IgD-negative memory B cell (primary cell): ENCODE data around the gene LYZL2. TPM values are rescaled to one million over a fixed set of nuclear protein-coding genes. Genes with fewer than 3 reads are reported as not detected.
"Not testable (repeated sequence)": the region's sequence is repeated elsewhere in the genome, so short reads cannot be mapped to it uniquely, and the experiment has no call there.

Experiments
- H3K27ac Mint-ChIP-seq, 3 donors: one replicate each; pipeline ENCODE4 v1.8.0; 2020 to 2022; ENCODE audit warnings: mild to moderate bottlenecking in 3 of 3, mixed read lengths in 3 of 3, moderate library complexity in 1 of 3
- H3K27me3 Mint-ChIP-seq: one replicate; pipeline ENCODE4 v1.8.0; 2021; ENCODE audit warnings: mixed read lengths
- H3K36me3 Mint-ChIP-seq: one replicate; pipeline ENCODE4 v1.8.0; 2020; ENCODE audit warnings: mild to moderate bottlenecking, mixed read lengths
- H3K4me1 Mint-ChIP-seq, 3 donors: one replicate each; pipeline ENCODE4 v1.8.0; 2020 to 2022; ENCODE audit warnings: mixed read lengths in 3 of 3, mild to moderate bottlenecking in 1 of 3
- H3K4me3 Mint-ChIP-seq, 4 donors: one replicate each; pipeline ENCODE4 v1.8.0; 2020 to 2022; ENCODE audit warnings: mild to moderate bottlenecking in 4 of 4, mixed read lengths in 4 of 4, moderate library complexity in 3 of 4
- H3K9me3 Mint-ChIP-seq, 3 donors: one replicate each; pipeline ENCODE4 v1.8.0; 2020 to 2021; ENCODE audit warnings: mixed read lengths in 3 of 3, mild to moderate bottlenecking in 1 of 3
- polyA plus RNA-seq: library from polyadenylated mRNA; unstranded; fragments of 300-500 nt; fragmentation: Illumina TruSeq; gene quantifications from one replicate; pipeline ENCODE4 v1.2.3, GENCODE V29; 2021

Gene LYZL2
- polyA plus RNA-seq, result not detected

- H3K36me3 Mint-ChIP-seq, result no peaks in the 10 kb centered on the region
- no peak within 1 kb of the TSS for H3K4me3 Mint-ChIP-seq
- peaks cover 10% of the 10 kb centered on the region for H3K27me3 Mint-ChIP-seq
- H3K4me1 Mint-ChIP-seq, result no peaks in the 10 kb centered on the region
- H3K27ac Mint-ChIP-seq, result no peak within 1 kb of the TSS
- no peaks in the 10 kb centered on the region for H3K9me3 Mint-ChIP-seq
Measured at GRCh38 chr10:30629653-30630052, at the start of gene LYZL2. Gene LYZL2 (minus strand): TSS chr10:30629753. CDS start chr10:30626915, 2,838 bp downstream.

GRCh38 chr10:30677616-30678015 lies 48.1 kb upstream of the LYZL2 start:
- not testable (repeated sequence) for H3K4me1 Mint-ChIP-seq, H3K4me3 Mint-ChIP-seq, H3K36me3 Mint-ChIP-seq, H3K27ac Mint-ChIP-seq
- Mint-ChIP-seq H3K27me3 (peaks cover 30% of the 10 kb centered on the region), H3K9me3 (peaks cover 0 to 11% (median 7%) of the 10 kb centered on the region in 3 donors)

- Mint-ChIP-seq H3K9me3 (peaks cover 0 to 11% (median 7%) of the 10 kb centered on the region in 3 donors), H3K27me3 (peaks cover 26% of the 10 kb centered on the region)
- H3K4me1 Mint-ChIP-seq, H3K4me3 Mint-ChIP-seq, H3K36me3 Mint-ChIP-seq, H3K27ac Mint-ChIP-seq: not testable (repeated sequence)
Measured at GRCh38 chr10:30677146-30677545, 47.6 kb upstream of the LYZL2 start.

GRCh38 chr10:30675791-30676718 lies 46.5 kb upstream of the LYZL2 start:
- peaks cover 20% of the 10 kb centered on the region for H3K27me3 Mint-ChIP-seq
- H3K4me1 Mint-ChIP-seq, result peaks cover 0 to 2% (median 1%) of the 10 kb centered on the region in 3 donors
- peaks cover 0 to 8% (median 7%) of the 10 kb centered on the region in 3 donors for H3K9me3 Mint-ChIP-seq
- H3K4me3 Mint-ChIP-seq, result no peak overlapping the region
- H3K36me3 Mint-ChIP-seq, result no peaks in the 10 kb centered on the region
- no peak overlapping the region for H3K27ac Mint-ChIP-seq

DNA sequence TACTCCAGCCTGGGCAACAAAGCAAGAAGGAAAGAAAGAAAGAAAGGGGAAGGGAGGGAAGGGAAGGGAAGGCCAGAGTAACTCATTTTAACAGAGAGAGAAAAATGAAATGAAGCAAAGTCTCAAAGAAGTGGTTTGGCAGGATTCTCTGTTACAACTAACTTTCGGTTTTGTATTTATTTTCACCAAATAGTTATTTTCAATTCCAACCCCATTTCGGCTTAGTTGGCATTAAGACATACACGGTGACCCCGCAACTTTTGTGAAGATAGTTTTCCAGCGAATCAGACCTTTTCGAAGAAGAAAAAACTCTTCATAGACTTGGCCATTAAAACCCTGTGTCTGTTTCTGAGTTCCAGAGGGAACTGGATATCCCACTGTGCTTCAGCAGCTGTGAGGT lies 45.2 kb upstream of the LYZL2 start:
- Mint-ChIP-seq H3K9me3 (peaks cover 0 to 5% (median 0%) of the 10 kb centered on the region in 3 donors), H3K4me1 (peaks cover 0 to 6% (median 6%) of the 10 kb centered on the region in 3 donors), H3K36me3 (no peaks in the 10 kb centered on the region), H3K27me3 (peaks cover 9% of the 10 kb centered on the region), H3K4me3 (no peak overlapping the region), H3K27ac (peak overlapping the region in 1 of 3 donors; percentile 53)

DNA sequence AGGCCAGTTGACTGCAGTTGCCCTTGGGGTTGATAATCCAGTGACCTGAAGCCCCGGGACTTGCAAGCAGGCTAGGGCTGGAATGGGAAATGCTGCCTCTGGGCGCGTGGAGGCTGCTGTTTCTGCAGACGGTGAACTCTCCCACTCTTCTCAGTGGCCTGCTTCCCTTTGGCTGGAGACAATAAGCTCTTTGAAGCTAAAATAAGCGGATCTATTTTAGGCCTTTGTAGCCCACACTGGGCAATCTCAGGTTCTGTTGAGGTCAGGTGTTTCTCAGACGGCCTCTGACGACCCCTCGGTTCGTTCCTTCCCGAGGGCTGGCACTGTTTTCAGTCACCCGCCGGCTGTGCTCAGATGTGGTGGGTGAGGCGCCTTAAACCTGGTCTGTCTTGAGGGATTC lies 43.7 kb upstream of the LYZL2 start:
- not testable (repeated sequence) for H3K9me3 Mint-ChIP-seq, H3K4me1 Mint-ChIP-seq, H3K27ac Mint-ChIP-seq, H3K36me3 Mint-ChIP-seq, H3K27me3 Mint-ChIP-seq, H3K4me3 Mint-ChIP-seq

DNA sequence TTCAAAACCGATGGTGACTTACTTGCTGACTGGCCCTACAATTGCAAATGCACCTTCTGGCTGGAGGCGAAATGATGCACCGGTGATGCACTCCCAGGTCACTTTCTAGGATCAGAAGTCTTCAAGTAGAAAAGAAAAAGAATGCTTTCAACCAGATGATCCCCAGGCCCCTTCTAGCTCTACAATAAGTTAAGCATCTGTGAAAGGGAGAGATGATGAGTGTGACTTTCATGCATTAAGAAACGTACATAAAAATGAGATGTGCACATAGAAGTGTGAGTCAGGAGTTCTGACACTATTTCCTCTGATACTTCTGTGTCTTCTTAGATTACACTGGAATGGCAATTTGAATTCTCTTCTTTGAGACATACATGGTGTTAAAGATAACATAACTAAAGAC lies 42.8 kb upstream of the LYZL2 start:
- not testable (repeated sequence) for H3K27ac Mint-ChIP-seq, H3K4me3 Mint-ChIP-seq, H3K27me3 Mint-ChIP-seq, H3K9me3 Mint-ChIP-seq, H3K36me3 Mint-ChIP-seq, H3K4me1 Mint-ChIP-seq

DNA sequence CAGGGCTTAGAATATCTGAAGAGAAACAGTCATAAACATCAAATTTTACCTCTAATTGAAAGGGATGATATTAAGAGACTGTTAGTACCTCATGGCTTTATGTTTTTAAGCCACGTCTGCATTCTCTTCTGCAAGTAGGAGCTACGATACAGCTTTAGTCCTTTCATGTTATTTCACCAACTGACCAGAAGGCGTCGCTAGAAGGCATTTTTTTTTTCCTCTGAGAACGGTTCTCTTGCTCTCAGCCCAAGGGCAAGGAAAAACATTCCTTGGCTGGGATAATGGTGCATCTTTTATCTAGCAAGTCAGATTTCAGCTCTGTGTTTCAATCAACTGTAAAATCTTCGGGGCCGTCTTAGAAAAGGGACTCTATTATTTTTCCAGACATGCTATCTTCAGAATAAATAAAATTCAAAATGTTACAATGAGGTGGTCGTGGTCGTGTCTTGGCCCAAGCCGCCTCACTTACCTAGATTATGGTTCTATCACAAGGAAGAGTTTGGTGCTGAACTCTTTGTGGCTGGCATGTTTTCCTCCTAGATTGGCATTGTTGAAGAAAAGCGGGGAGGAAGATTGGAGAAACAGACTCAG lies 41.6 kb upstream of the LYZL2 start:
- H3K36me3 Mint-ChIP-seq, result no peaks in the 10 kb centered on the region
- H3K27ac Mint-ChIP-seq, result no peak overlapping the region
- peaks cover 0 to 6% (median 6%) of the 10 kb centered on the region in 3 donors for H3K4me1 Mint-ChIP-seq
- peak overlapping the region in 3 of 4 donors; percentile 13 to 75 (median 17) for H3K4me3 Mint-ChIP-seq
- H3K9me3 Mint-ChIP-seq, result no peaks in the 10 kb centered on the region
- H3K27me3 Mint-ChIP-seq, result no peaks in the 10 kb centered on the region

GRCh38 chr10:30667982-30668381 lies 38.4 kb upstream of the LYZL2 start:
- H3K27me3 Mint-ChIP-seq, H3K27ac Mint-ChIP-seq, H3K4me3 Mint-ChIP-seq, H3K9me3 Mint-ChIP-seq, H3K36me3 Mint-ChIP-seq: not testable (repeated sequence)
- H3K4me1 Mint-ChIP-seq, result peaks cover 9 to 19% (median 16%) of the 10 kb centered on the region in 3 donors

DNA sequence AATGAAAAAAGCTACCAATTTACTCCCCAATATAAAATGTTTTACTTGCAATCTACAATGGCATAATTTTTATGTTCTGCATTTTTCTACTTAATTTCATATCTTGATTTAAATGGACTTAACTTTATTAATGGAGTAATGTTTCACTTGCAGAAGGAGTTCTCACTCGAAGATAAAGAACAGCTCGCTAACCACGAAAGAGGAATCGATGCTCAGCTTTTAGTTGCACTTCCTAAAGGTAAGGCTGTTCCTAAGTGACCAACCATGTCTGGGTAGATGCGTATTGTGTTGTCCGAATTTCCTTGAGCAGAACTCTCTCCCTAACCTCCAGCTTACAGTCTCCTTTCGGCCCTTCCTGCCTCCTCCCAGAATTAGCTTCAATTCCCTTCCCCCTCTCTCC lies 33.9 kb upstream of the LYZL2 start:
- H3K36me3 Mint-ChIP-seq, H3K27ac Mint-ChIP-seq, H3K9me3 Mint-ChIP-seq, H3K27me3 Mint-ChIP-seq: not testable (repeated sequence)
- peaks cover 12 to 18% (median 17%) of the 10 kb centered on the region in 3 donors for H3K4me1 Mint-ChIP-seq
- peak overlapping the region in 2 of 4 donors; percentile 73 to 85 for H3K4me3 Mint-ChIP-seq

DNA sequence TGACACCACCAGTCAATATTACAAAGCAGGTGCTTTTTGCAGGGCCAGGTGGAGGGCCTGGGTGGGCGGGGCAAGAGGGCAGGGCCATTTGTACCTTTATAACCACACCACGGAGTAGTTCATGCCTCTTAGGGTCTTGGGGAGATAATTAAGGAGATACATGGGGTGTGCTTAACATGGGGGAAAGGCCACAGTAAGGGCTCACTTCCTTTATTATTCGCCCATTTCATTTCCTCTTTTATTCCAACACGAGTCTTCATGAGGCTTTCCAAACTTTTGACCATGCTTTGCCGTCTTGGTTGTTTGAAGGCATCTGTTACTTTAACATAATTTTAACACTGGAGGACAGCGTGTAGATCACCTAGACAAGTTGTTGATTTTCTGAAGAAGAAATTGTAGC lies 33.3 kb upstream of the LYZL2 start:
- Mint-ChIP-seq H3K36me3 (no peaks in the 10 kb centered on the region), H3K27ac (no peak overlapping the region), H3K27me3 (peaks cover 7% of the 10 kb centered on the region), H3K9me3 (peaks cover 0 to 2% (median 0%) of the 10 kb centered on the region in 3 donors), H3K4me1 (peaks cover 12 to 18% (median 17%) of the 10 kb centered on the region in 3 donors), H3K4me3 (peak overlapping the region in 2 of 4 donors; percentile 73 to 85)

DNA sequence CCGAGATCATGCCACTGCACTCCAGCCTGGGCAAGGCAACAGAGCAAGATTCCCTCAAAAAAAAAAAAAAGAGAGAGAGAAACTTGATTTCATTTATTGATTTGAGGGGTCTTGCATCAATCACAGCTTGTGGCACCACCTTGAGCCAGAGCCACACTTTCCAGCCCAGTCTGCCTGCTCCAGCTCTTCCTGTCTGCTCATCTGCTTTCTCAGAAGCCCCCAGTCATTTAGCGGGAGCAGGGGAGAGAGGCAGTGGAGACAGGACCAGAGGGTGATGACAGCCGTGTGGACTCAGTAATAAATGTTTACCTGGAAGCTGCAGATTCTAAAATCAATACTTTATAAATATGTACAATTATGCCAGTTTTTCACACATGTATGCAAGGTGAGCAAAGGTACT lies 30.8 kb upstream of the LYZL2 start:
- H3K36me3 Mint-ChIP-seq, H3K4me3 Mint-ChIP-seq, H3K27ac Mint-ChIP-seq, H3K9me3 Mint-ChIP-seq: not testable (repeated sequence)
- Mint-ChIP-seq H3K27me3 (peaks cover 15% of the 10 kb centered on the region), H3K4me1 (peaks cover 12 to 18% (median 17%) of the 10 kb centered on the region in 3 donors)

- peaks cover 5% of the 10 kb centered on the region for H3K36me3 Mint-ChIP-seq
- peaks cover 0 to 2% (median 0%) of the 10 kb centered on the region in 3 donors for H3K9me3 Mint-ChIP-seq
- H3K27me3 Mint-ChIP-seq, result peaks cover 25% of the 10 kb centered on the region
- no peak overlapping the region for H3K27ac Mint-ChIP-seq
- no peaks in the 10 kb centered on the region for H3K4me1 Mint-ChIP-seq
- H3K4me3 Mint-ChIP-seq, result no peak overlapping the region
Measured at GRCh38 chr10:30656233-30656632, 26.7 kb upstream of the LYZL2 start.

DNA sequence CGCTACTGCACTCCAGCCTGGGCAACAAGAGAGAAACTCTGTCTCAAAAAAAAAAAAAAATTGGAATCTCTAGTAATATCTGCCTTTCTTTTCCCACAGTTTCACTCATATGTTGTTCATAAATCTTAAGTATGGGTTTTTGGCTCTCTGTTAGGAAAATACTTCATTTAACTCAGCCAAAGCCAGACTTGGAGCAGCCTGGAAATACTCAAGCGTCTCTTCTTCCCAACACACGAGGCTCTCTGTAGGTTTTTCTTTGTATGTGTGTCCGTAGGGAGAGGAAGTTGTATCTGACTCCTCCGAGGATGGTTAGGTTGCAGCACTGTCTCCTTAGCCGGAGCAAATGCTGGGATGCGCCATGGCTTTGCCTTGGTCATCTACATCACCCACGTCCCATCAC lies 25.4 kb upstream of the LYZL2 start:
- H3K36me3 Mint-ChIP-seq, H3K9me3 Mint-ChIP-seq, H3K4me1 Mint-ChIP-seq, H3K4me3 Mint-ChIP-seq, H3K27ac Mint-ChIP-seq: not testable (repeated sequence)
- H3K27me3 Mint-ChIP-seq, result peaks cover 25% of the 10 kb centered on the region

GRCh38 chr10:30651470-30652397 lies 22.2 kb upstream of the LYZL2 start:
- peaks cover 27% of the 10 kb centered on the region for H3K27me3 Mint-ChIP-seq
- not testable (repeated sequence) for H3K36me3 Mint-ChIP-seq, H3K9me3 Mint-ChIP-seq, H3K27ac Mint-ChIP-seq, H3K4me3 Mint-ChIP-seq, H3K4me1 Mint-ChIP-seq
